Fibroblast of pulmonary artery (primary cell): Measurements from ENCODE around the gene C10orf53.

ENCODE experiments used
- DNase-seq: peaks from one replicate; pipeline ENCODE4 v3.0.0-alpha.2; 2010; ENCODE audit warnings: low read depth
- H3K4me3 ChIP-seq: replicated peaks from 2 replicates; pipeline ENCODE4 v1.5.1; 2011; ENCODE audit warnings: low read depth, mild to moderate bottlenecking, control low read depth, low read length, moderate library complexity
- TF ChIP-seq, protein P1 (sequence below): IDR thresholded peaks from 2 replicates; pipeline ENCODE4 v1.5.1; 2011; ENCODE audit warnings: mild to moderate bottlenecking, control low read depth, low read length, inconsistent platforms; ENCODE audit errors: missing control alignments

The C10orf53 gene

DNA sequence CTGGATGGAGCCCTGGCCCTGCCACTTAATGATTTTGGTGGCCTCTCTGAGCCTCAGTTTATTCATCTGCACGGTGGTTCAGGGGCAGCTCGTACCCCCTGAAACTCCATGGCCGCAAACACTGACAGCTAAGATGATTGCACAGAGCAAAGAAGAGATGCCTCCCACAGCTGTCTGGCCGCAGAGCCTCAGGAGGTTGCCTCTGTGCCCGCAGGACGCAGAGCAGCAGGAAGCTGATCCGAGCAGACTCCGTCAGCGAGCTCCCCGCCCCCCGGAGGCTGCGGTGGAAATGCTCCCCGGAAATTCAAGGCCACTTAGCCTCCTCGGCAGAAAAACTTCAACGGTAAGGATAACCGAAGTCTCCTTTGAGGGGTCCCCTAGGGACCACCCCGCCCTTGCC lies 30.2 kb upstream of the C10orf53 start:
- H3K4me3 ChIP-seq, result no peak overlapping the region
- DNase-seq, result no peak
- TF ChIP-seq, protein P1, sequence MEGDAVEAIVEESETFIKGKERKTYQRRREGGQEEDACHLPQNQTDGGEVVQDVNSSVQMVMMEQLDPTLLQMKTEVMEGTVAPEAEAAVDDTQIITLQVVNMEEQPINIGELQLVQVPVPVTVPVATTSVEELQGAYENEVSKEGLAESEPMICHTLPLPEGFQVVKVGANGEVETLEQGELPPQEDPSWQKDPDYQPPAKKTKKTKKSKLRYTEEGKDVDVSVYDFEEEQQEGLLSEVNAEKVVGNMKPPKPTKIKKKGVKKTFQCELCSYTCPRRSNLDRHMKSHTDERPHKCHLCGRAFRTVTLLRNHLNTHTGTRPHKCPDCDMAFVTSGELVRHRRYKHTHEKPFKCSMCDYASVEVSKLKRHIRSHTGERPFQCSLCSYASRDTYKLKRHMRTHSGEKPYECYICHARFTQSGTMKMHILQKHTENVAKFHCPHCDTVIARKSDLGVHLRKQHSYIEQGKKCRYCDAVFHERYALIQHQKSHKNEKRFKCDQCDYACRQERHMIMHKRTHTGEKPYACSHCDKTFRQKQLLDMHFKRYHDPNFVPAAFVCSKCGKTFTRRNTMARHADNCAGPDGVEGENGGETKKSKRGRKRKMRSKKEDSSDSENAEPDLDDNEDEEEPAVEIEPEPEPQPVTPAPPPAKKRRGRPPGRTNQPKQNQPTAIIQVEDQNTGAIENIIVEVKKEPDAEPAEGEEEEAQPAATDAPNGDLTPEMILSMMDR, result no peak

DNA sequence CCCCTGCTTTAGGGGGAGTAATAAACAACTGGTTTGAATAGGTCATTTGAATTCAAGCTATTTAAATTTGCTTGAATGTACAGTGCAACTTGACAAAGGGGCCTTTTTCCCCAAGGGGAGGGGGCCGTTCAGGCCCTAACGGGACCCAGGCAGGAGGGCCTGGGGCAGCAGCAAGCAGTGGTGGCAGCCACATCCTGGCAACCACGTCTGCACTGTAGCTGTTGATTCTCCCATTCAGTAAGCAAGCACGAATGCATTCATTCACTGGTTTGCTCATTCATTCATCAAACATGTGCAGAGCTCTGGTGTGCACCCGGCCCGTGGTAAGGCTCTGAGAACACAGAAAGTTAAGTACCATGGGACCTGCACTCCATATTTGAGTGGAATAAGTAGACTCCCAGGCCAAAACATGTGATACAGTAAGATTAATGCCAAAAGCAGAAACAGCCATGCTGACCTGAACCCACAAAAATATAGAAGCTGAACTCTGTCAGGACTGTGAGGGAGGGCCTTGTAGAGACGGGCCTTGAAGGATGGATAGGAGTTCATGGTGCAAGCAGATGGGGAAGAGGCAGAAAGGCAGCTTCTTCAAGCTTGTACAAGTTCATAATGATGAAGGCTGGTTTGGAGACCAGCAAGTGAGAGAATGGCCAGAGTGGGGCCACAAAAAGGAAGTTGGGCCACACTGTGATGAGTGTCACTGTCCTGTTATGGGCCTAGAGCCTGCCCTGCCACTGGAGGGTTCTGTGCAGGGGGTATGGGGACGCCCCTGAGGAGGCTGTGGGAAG lies 29.3 kb upstream of the C10orf53 start:
- no peak overlapping the region for H3K4me3 ChIP-seq
- no peak for DNase-seq
- TF ChIP-seq, protein P1, result no peak

DNA sequence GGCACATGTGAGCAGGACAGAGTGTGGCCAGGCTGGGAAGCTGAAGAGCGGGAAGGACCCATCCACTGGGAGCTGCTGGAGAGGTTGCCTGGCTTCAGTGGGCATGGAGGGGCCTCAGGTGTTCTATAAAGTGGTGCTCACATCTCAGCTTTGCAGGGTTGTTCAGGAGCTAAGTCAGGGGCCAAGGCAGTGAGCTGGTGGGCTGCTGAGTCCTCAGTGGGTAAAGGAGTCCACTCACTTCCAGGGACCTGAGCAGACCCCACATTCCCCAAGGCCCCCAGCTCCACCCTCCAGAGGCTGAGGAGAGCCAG lies 28.8 kb upstream of the C10orf53 start:
- DNase-seq, result no peak
- TF ChIP-seq, protein P1, result no peak
- no peak overlapping the region for H3K4me3 ChIP-seq

DNA sequence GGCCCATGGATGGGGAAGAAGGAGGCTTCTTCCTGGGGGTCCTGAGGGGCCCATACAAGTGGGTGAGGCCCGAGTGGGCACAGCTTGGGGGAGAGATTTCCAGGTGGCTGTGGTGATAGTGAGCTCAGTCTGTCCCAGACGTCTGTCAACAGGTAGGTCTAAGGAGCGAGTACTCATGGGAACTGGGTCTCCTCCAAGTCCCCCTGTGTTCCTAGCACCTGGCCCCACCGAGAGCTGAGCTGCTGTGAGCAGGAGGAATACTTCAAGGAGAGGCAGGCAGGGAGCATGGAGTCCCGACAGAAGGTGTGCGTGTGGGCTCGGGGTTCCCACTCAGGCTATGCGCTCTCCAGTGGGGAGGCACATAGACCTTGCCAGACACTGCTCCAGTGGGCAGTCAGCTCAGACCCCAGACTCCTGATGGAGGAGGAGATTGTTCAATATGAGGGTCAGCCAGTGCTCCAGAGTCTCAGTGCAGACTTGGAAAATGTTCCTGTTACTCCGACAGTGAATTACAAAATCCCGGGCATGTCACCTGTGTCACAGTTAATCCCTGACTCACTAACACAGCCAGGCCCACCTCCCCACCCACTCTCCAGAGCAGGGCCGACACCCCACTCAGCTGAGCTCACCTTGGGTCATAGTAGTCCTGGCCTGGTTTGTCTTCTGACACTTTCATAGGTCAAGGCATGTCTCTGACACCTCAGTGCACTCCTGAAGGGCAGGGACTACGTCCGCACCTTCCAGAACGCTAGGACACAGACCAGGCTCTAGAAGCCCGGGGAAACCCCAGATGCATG lies 28.2 kb upstream of the C10orf53 start:
- TF ChIP-seq, protein P1, result no peak
- DNase-seq, result no peak
- H3K4me3 ChIP-seq, result no peak overlapping the region

DNA sequence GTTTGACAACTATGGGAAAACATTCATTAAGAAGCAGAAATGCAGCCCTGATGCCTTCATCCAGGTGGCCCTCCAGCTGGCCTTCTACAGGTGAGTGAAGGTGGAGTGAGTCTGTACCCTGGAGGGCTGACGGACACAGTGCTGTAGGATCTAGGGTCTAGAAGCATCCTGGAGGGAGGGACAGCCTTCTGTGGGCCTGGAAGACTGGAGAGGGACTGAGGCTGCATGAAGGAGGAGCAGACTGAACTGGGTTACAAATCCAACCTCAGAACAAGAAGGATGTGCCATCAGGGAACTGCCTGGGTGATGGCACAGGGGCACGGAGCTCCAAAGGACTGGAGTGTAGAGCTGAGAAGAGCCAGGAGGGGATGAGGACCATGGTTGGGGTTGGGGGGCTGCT lies 27.5 kb upstream of the C10orf53 start:
- no peak overlapping the region for H3K4me3 ChIP-seq
- TF ChIP-seq, protein P1, result no peak
- no peak for DNase-seq

DNA sequence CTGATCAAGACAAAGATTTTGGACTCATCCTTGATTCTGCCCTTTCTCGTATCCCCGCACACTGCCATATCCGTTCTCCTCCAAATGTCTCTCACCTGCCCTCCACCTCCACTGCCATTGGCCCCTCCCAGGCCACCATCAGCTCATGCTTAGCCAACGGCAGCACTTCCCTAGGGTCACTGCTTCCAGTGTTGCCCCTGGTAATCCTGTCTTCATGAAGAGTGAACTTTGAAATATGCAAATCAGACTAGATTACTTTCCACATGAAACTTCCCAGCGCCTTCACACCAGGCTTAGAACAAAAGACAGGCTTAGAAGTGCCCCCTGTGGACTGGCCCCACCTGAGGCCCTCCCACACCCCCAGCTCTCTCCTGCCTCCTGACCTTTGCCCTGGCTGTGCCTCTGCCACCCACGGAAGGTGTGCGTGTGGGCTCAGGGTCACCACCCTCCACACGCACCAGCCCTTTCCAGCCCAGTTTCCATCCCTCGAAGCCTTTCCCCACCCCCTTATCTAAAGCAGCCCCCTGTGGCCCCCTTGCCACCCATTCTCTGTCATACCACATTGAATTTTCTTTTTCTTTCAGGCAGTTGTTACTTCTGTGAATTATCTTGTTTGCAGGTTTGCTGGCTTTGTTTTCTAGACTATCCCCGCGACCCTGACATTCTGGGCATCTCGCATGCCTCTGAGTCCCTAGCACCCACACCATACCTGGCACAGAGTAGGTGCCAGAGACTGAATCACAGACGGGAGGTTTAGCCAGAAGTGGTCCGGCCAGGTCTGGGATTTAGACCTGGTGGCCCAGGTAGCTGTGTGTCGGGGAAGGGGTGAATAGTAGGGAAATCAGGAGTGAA lies 26.8 kb upstream of the C10orf53 start:
- TF ChIP-seq, protein P1, result no peak
- DNase-seq, result no peak

More for the DNA sequence above, 26.8 kb upstream of the C10orf53 start:
- no peak overlapping the region for H3K4me3 ChIP-seq
